ENCODE data around the gene ZFAND3. TPM values are rescaled to one million over a fixed set of nuclear protein-coding genes. Genes with fewer than 3 reads are reported as not detected.
"Not testable (repeated sequence)": the region's sequence is repeated elsewhere in the genome, so short reads cannot be mapped to it uniquely, and the experiment has no call there.

The ZFAND3 gene
- polyA plus RNA-seq, 4 donors: 127 to 176 (median 139) TPM

- DNase-seq (ENCODE audit: low read depth in 4 of 4, low spot score in 3 of 4): no peak
These were observed 108.7 kb downstream of the ZFAND3 start for GRCh38 chr6:37928217-37928616.

- no peak for DNase-seq (ENCODE audit: low read depth in 4 of 4, low spot score in 3 of 4)
These were observed 110.9 kb downstream of the ZFAND3 start for GRCh38 chr6:37930288-37930971.

DNA sequence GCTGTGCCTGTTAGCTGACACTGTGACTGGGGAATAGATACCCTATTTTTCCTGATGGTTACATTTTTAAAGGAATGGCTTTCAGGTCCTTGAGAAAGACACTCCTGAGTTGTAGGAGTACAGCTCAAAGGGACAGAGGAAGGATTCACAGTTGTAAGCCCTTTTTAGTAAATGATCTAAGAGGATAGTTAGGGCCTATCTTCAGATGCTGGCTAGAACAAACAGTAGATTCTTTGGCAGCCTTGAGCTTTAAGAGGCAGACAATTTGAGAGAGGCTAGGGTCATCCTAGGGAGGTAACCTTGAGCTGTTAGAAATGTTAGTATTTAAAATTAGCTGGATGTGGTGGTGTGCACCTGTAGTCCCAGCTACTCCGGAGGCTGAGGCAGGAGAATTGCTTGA, 111.5 kb downstream of the ZFAND3 start:
- DNase-seq (ENCODE audit: low read depth in 4 of 4, low spot score in 3 of 4): no peak

GRCh38 chr6:37934276-37934675, 114.7 kb downstream of the ZFAND3 start:
- no peak for DNase-seq (ENCODE audit: low read depth in 4 of 4, low spot score in 3 of 4)

DNA sequence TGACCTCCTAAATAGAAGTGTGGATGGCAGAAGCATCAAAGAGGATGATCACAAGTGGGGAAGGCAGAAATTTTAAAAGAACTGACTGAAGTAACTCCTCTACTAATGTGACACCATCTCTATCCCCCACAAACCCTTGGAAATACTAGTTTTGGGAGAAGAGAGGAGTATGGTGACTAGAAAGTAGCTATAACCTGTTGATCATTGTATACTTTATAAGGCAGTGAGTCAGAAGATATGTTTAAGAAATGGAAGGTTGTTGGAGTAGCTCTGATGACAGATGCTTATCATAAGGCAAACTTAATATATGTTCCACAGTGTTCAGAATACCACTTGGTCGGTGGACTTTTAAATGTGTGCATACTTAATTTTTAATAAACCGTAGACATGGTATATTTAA, 116.6 kb downstream of the ZFAND3 start:
- no peak for DNase-seq (ENCODE audit: low read depth in 4 of 4, low spot score in 3 of 4)

- DNase-seq (ENCODE audit: low read depth in 4 of 4, low spot score in 3 of 4): no peak
These were observed 117.4 kb downstream of the ZFAND3 start for GRCh38 chr6:37936906-37937305.

DNA sequence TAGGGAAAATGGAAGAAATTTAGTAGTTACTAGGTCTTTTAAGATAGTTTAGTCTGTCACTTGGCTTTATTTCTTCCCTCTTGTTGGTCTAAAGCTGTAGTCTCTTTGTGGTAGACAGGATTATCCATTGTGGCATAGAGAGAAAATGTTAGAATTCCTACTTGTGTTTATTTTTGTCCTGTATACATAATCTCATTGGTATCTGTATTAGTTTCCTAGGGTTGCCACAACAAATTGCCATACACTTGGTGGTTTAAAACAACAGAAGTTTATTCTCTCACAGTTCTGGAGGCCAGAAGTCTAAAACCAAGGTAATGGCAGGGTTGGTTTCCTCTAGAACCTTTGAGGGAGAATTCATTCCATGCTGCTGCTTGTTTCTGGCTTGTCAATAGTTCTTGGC, 119.4 kb downstream of the ZFAND3 start:
- no peak for DNase-seq (ENCODE audit: low read depth in 4 of 4, low spot score in 3 of 4)

GRCh38 chr6:37940074-37940847, 120.7 kb downstream of the ZFAND3 start:
- DNase-seq (ENCODE audit: low read depth in 4 of 4, low spot score in 3 of 4): no peak

GRCh38 chr6:37941871-37942270, 122.3 kb downstream of the ZFAND3 start:
- no peak for DNase-seq (ENCODE audit: low read depth in 4 of 4, low spot score in 3 of 4)

DNA sequence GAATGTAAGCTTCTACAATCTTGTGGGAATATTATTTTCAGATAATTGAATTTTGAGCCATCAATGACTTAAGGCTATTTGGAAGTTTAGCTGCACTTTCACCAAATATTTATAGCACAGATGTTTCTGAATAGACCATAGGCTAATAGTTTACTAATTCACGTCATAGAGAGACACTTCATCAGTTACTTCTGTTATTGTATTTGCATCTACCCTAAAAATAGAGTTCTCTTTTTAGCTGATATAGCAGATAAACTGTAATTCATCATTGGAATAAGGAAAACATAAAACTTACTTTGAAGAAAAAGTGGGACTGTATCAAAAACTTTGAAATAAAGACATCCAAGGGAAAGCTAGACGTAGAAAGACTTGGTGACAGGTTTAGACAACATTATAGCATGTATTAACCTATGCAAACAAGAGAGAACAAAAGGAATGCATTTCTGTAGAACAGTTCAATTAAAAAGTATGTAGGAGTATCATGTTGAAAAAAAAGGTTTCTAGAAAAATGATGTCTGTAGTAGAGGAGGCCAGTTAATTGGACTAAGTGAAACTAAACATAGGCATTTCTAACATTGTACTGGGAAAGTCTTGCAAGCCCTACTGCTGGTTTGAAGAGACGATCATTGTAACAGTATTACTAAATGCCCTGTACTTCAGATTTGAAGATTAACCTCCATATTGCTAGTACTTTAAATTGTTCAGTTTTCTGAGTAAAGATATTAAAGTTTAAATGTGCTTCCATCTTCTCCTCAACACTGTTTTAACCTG, 123.3 kb downstream of the ZFAND3 start:
- DNase-seq (ENCODE audit: low read depth in 4 of 4, low spot score in 3 of 4): no peak

DNA sequence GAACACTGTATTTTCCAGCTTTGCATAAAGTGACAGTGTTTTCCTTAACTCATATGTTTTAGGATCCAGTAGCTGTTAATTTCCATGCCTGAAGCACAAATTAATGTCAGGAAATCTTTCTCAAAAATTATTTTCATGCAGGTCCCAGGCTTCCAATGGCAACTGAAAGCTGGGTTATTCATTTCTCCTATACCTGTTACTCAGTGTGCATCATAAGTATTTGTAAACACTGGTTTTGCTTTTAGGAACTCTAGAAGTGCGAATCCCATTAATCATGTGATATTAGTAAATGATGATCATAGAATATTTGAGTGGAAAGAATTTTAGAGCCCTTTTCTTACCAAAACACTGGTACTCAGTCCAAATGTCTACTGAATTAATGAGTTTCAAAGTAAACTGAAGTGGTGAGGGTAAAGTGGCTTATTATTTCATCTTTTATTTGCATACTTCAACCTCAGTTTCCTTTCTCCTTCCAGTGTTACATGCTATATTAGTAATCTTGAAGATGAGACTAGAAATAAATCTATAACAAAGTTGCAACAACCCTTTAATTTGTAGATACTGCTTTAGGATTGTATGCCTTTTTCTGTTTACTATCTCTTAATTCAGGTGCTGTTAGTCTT, 124.0 kb downstream of the ZFAND3 start:
- DNase-seq (ENCODE audit: low read depth in 4 of 4, low spot score in 3 of 4): no peak

GRCh38 chr6:37946057-37946456, 126.5 kb downstream of the ZFAND3 start:
- no peak for DNase-seq (ENCODE audit: low read depth in 4 of 4, low spot score in 3 of 4)

- no peak for DNase-seq (ENCODE audit: low read depth in 4 of 4, low spot score in 3 of 4)
These were observed 127.9 kb downstream of the ZFAND3 start for GRCh38 chr6:37947468-37947867.

GRCh38 chr6:37948584-37948983, 129.1 kb downstream of the ZFAND3 start:
- DNase-seq (ENCODE audit: low read depth in 4 of 4, low spot score in 3 of 4): not testable (repeated sequence)

GRCh38 chr6:37952027-37952426, 132.5 kb downstream of the ZFAND3 start:
- no peak for DNase-seq (ENCODE audit: low read depth in 4 of 4, low spot score in 3 of 4)

- DNase-seq (ENCODE audit: low read depth in 4 of 4, low spot score in 3 of 4): no peak
These were observed 135.3 kb downstream of the ZFAND3 start for GRCh38 chr6:37954791-37955190.

GRCh38 chr6:37956711-37957275, 137.3 kb downstream of the ZFAND3 start:
- no peak for DNase-seq (ENCODE audit: low read depth in 4 of 4, low spot score in 3 of 4)

- DNase-seq (ENCODE audit: low read depth in 4 of 4, low spot score in 3 of 4): no peak
These were observed 139.5 kb downstream of the ZFAND3 start for GRCh38 chr6:37959061-37959460.

DNA sequence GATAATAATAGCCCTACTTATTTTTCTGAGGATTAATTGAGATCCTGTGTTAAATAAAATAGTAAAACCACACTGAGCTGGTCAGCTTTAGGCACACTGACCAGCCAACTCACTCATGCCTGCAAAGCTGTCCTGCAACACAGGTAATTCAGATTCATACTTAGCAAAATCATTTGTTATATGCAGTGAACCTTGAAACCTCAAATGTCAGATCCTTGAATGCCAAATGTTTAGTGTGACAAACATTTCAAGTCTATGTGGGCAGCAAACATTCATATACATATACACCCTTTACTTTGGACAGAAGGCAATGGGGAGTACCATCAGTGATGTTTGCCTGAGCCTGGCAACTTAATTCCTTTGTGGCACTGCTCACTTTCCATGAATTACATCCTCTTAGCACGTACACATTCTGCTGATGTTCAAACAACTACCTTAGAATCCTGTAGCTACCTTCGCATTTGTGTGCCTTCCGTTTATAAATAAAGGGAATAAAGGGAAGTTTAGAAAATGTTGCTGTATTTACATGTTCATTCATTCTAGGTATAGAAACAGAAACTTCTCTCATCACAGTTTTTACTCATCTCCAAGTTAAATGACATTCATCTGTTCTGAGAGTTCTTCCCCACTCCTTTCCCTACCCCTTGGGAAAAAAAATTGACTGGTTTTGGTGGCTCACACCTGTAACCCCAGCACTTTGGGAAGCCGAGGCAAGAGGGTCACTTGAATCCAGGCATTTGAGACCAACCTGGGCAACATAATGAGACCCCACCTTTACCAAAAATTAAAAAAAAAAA, 140.8 kb downstream of the ZFAND3 start:
- DNase-seq (ENCODE audit: low read depth in 4 of 4, low spot score in 3 of 4): no peak
